D721Med (cell line): Measurements from ENCODE around the gene TMC5.
"Not testable (repeated sequence)": the region's sequence is repeated elsewhere in the genome, so short reads cannot be mapped to it uniquely, and the experiment has no call there.

ENCODE experiments used
- DNase-seq: peaks from one replicate; pipeline ENCODE4 v3.0.0; 2011; ENCODE audit warnings: low spot score; ENCODE audit not compliant: insufficient read length
- FAIRE-seq: peaks from 2 replicates; lab custom pipeline; 2011; peaks lifted over from hg19 to GRCh38; lab: Jason Lieb, UNC
- CTCF ChIP-seq: IDR thresholded peaks from 2 replicates; pipeline ENCODE4 v1.5.1; 2012; ENCODE audit warnings: mild to moderate bottlenecking, control low read depth; ENCODE audit not compliant: insufficient read depth; ENCODE audit errors: missing control alignments

TMC5 gene

GRCh38 chr16:19380328-19380727 is 37.4 kb upstream of the TMC5 start:
- FAIRE-seq (no peak), DNase-seq (no peak)
- TF ChIP-seq CTCF, result no peak

- DNase-seq (no peak), FAIRE-seq (no peak)
- no peak for TF ChIP-seq CTCF
Measured at GRCh38 chr16:19382084-19382801, 35.4 kb upstream of the TMC5 start.

- no peak for FAIRE-seq
- TF ChIP-seq CTCF, result no peak
- no peak for DNase-seq
Measured at GRCh38 chr16:19382887-19383816, 34.5 kb upstream of the TMC5 start.

- FAIRE-seq (no peak), DNase-seq (no peak)
- TF ChIP-seq CTCF, result no peak
Measured at GRCh38 chr16:19384656-19385055, 33.0 kb upstream of the TMC5 start.

- no peak for TF ChIP-seq CTCF
- no peak for FAIRE-seq
- DNase-seq, result no peak
Measured at GRCh38 chr16:19386525-19386924, 31.2 kb upstream of the TMC5 start.

- no peak for DNase-seq
- FAIRE-seq, result no peak
- TF ChIP-seq CTCF, result peak; percentile 64
Measured at GRCh38 chr16:19389246-19389645, 28.4 kb upstream of the TMC5 start.

- not testable (repeated sequence) for FAIRE-seq
Measured at GRCh38 chr16:19391185-19391776, 26.4 kb upstream of the TMC5 start.

More at GRCh38 chr16:19391185-19391776, 26.4 kb upstream of the TMC5 start:
- DNase-seq, result not testable (repeated sequence)
